Measurements from ENCODE around the gene CCSER1.
A peak's percentile ranks its signal among the peaks of the same experiment; 100 is the strongest.

The CCSER1 gene

DNA sequence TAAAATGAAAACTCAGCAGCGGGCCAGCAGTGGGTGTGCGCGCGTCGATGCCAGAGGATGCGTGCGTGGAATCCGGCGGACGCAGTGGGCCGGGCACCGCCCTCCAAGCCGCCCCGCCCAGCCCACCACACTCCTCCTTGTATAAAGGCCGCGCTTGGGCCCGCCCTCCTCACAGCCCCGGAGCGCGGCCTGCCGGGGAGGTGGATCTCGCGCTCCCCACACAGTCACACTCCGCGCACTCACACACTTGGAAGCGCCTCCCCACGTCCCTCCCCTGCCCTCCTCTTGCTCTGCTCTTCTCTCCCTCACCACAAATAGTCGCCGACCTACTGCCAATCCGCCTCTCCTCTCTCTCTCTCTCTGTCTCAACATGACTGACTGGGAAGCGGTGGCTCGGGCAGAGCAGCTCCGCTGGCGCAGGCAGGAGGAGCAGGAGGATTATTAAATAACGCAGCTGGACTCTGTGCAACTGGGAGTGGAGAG is at the start of gene CCSER1:
Gene CCSER1, plus strand, starts transcription at position 172 of the 483 bp plus-strand sequence.
- DNase-seq: peak; percentile 82 to 95

DNA sequence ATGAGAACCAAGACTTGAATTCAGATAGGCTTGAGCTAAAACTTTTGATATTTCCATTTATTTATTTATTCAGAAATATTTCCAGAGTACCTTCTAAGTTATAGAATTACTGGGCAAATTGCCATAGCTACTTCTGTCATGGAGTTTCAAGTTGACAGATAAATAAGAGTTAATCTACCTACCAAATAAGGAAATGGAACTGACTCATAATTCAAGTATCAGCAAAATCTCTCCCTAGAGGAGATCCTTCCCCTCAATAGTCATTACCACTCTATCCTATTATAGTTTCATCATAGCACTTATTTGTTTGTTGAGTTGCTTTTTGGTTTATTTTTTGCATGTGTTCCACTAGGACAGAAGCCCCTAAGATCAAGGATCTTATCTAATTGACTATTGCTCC is 48.8 kb upstream of the CCSER1 start:
- no peak for DNase-seq

DNA sequence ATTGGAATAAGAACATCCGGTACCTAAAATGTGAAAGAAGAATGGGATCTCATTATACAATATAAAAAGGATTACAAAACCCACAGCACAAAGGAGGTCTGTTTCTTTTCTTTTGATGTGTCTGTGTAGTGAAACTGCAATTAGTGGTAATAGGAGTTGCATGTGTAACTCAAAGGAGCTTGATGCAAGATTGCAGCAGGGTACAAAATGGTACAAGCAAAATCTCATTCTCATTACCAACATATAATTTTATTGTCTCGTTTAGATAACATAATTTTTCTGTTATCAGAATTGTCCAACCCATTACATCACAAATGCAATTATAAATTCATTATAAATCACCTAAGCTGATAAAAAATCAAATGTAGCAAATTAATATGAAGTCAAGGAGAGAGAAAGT is 47.1 kb upstream of the CCSER1 start:
- DNase-seq: no peak

DNA sequence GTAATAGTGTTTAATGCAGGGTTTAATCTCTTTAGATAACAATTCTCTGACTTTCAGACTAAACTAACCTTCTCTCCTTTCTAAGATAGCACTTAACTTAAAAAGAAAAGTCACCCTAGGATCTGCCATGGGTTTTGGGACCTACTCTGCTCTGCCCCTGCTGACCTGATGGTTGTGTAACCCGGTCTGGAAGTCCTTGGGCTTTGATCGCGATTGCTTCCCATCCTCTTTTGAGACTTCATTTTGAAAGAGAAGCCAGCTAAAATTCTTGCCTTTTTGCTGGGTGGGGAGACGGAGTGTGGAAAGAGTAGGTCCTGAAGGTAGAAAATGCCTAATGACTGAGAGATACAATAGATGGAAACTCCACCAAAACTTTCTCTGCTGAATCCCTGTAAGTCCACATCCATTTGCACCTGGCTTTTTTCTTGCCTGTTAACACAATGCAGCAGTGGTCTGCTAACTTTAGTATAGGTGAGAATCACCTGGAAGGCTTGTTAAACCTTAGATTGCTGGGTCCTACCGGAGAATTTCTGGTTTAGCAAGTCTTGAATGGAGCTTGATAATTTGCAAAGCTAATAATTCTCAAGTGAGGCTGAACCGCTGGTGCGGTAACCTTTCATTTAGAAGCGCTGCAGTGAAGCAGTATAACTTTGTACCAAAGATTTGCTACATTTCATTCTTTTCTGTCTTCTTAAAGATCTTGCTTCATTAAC is 45.6 kb upstream of the CCSER1 start:
- DNase-seq: no peak

DNA sequence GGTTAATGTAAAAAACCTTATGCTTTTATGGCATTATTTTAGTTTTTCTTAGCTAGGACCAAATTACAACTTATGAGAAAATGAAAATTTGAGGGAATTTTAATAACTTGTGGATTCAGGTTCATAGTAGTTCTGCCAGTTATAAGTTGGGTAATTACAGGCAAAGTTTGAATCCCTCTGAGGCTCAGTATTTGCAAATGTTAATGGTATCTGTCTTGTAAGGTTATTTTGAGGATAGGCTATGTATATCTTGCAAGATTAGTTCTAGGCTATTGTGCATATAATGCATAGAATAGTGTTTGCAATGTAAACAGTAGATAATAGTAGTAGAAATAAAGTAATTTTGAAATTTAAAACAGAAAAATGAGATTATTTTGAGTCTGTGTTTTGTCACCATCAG is 44.7 kb upstream of the CCSER1 start:
- no peak for DNase-seq

DNA sequence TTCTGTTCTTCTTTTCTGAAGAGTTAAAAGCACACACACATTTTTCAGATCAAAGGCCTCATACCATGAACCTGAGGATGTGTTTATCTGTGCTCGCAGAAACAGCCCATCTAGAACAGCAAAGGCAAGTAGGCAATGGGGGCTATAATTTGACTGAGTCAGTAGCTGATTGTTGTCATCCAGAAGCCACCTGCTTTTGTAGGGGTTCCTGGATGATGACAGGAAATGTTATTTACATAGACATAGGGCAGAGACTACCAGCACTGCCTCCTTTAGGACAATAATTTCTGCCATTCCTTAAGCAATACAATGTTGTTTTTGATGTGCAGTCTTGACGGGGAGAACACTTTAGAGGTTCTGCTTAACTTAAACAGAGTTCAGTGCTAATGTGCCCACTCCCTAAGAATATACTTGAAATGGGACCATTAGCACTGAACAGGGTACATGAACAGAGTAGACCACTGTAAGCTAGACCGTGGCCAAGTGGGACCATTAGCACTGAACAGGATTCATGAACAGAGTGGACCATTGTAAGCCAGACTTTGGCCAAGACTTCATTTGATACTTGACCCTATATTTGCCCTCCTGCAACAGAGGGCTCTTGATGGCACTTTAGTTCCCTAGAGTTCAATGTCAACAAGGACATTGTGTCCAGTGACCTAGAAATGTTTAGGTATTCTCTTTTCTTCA is 42.8 kb upstream of the CCSER1 start:
- DNase-seq: no peak

DNA sequence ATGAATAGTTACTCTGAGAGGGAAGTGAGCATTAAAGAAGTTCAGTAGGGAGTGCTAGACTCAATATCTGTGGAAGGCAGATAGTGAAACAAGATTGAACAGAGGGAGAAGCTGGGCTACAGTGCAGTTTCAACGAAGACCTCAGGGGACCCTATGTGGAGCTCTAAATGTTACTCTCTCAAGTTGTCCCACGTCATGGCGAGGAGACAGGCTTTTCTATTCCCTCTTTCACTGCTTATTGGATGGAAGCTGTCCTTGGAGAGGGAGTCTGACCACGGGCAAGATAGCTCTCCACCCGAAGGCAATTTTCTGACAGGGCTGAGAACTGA is 42.3 kb upstream of the CCSER1 start:
- no peak for DNase-seq

DNA sequence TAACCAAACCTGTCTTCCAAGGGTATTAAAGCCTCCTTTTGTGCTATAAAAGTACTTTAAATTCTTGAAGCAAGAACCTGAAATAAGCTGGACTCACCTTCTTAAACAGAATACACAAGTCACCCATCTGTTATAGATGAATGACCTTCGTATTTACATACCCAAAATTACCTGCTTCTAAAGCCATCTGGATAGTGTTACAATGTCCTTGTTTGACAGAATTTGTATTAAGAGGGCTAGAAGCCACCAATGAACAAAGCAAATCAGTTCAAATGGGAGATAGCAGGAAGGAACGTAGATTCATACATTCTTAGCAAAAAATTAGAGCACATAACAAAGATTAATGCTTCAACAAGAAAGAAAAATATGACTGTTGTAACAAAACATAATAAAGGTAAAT is 33.7 kb upstream of the CCSER1 start:
- no peak for DNase-seq

DNA sequence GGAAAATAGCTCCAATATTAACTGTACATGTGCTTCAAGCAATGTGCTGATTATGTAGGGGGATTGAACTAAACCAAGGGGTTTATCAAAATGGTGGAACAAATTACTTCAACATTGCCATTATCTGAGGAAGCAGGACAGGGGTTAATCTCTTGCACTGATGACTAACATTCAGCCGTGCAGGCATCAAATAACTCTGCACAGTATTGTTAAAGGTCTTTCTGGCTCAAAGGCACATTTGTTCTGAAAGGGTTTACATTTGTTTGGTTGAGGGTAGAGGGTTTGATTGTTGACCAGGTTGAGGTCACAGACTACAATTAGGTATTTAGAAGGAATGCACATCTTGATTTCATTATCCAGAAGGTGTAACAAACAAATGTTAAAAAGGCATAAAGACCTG is 32.2 kb upstream of the CCSER1 start:
- no peak for DNase-seq

DNA sequence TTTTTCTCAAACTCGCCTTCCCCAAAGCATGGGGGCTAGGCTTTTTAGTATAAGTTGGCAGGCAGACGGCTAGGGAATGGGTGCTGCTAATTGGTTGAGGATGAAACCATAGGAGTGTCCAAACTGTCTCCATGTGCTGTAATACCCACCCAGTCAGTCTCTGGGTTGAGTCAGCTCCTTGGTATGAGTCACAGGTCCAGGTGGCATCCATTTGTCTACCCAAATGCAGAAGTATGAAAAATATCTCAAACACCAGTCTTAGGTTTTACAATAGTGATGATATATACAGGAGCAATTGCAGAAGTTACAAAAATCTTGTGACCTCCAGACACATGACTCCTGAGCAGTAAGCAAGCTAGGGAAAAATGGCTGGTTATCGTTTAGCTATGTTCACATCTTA is 27.4 kb upstream of the CCSER1 start:
- DNase-seq: no peak

DNA sequence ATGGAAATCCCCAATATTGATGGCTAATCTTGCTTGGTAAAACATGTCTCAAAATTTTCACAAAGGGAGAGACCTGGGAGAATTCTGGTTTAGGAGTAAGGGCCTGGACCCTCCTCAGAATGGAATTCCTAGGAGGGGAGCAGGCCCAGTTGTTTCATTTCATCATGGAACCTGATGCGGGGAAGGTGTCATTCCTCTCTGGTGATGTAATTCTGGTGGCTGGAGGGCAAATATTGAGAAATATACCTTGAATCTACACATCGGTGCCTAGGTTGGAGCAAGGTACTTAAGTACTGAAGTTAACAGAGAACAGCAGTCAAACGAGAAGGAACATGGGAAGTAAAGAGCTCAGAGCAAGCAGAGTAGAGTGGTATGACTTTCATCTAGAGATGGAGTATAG is 23.2 kb upstream of the CCSER1 start:
- no peak for DNase-seq

DNA sequence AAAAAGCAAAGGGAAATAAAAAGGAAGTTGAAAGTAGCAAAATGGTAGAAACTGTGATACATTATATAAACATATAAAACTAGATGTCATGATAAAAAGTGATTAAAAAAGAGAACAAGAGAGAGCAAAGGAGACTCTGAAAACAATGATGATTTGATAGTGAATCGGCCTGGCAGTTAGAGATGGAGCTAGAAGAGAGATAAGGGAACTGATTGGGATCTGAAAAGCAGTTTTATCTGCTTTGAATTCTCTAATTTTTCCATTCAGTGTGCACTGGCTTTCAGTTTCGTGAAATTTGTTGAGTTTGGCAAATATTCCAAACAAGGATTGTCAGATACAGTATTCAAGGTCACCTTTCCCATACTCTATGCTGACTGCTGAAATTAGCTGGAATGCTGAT is 21.9 kb upstream of the CCSER1 start:
- DNase-seq: no peak

DNA sequence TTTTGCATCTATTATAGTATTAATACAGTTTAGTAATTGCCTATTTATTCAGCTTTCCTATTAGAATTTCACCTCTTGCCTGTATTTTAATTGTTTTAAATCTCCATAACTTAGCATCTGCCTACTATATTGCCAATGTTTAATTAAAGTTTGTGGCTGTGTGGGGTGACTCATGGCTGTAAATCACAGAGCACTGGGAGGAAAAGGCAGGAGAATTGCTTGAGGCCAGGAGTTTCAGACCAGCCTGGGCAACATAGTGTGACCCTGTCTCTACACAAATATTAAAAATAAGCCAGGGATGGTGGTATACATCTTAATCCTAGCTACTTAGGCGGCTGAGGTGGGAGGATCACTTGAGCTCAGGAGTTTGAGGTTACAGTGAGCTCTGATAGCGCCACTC is 14.5 kb upstream of the CCSER1 start:
- DNase-seq: no peak

DNA sequence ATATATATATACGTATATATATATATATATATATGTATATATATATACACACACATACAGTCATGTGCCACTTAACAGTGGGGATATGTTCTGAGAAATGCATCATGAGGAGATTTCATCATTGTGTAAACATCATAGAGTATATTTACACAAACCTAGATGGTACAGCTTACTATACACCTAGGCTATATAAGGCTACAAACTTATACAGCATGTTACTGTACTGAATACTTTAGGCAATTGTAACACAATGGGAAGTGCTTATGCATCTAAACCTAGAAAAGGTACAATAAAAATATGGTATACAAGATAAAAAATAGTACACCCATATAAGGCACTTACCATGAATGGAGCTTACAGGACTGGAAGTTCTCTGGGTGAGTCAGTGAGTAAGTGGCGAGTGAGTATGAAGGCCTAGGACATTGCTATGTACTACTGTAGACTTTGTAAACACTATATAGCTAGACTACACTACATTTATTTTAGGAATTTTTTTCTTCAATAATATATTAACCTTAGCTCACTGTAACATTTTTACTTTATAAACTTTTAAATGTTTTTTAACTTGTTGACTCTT is 13.2 kb upstream of the CCSER1 start:
- no peak for DNase-seq

DNA sequence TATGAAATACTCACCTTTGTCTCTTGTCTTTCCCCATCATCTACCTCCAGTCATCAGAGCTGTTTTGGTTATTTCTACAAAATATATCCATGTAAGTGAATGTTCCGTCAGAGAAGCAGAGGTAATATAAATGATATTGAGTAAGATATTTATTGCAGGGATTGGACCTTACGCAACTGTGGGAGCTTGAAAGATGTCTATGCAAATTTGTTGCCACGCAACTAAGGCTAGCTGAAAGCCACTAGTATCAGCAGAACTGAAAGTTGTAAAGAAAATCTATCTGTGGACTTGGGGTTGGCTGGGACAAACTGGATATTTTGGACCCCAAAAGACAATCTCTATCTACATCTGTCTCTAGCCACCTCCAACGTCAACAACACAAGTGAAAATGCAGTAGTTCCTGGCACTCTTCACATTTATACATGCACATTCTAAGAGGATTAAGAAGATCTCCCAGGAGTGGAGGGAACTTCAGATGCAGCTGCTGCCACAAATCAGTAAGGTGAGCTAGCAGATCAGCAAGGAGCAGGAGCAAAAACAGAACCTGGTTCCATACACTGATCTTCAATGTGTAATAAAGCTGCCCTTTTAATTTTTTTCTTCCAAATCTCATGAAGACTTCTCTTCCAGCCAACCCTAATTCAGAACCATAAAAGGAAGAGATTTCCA is 8.5 kb upstream of the CCSER1 start:
- no peak for DNase-seq

DNA sequence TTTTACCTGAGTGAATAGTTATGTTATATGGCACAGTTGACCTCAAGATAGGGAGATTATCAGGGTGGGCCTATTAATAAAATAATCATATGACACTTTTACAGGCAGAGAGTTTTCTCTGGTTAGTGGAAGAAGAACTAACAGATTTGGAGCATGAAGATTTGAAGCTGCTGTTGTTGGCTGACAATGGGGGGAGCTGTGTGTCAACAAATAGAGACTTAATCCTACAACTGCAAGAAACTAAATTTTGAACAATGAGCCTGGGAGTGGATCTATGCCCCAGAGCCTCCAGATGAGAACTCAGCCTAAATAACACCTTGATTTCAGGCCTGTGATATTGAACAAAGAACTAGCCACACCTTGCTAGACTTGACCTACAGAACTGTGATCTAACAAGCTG is 7.2 kb upstream of the CCSER1 start:
- peak in 1 of 2 experiments; percentile 27 for DNase-seq

DNA sequence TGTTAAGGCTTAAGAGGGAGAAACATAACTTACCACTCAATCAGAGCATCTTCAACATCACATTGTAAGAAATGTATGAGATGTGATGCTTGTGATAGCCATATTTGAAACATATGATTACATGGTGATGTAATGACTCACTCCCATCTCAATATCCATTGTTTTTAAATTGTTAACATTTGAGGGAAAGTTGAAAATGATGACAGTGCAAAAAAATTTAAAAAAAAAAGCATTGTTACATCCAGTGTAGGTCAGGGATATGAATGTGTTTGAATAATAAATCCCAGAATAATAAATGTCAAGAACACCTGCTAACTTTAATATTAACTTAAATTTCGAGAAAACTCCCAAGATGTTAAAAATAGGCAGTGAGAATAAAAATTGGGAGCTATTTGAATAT is 6.4 kb upstream of the CCSER1 start:
- no peak for DNase-seq

DNA sequence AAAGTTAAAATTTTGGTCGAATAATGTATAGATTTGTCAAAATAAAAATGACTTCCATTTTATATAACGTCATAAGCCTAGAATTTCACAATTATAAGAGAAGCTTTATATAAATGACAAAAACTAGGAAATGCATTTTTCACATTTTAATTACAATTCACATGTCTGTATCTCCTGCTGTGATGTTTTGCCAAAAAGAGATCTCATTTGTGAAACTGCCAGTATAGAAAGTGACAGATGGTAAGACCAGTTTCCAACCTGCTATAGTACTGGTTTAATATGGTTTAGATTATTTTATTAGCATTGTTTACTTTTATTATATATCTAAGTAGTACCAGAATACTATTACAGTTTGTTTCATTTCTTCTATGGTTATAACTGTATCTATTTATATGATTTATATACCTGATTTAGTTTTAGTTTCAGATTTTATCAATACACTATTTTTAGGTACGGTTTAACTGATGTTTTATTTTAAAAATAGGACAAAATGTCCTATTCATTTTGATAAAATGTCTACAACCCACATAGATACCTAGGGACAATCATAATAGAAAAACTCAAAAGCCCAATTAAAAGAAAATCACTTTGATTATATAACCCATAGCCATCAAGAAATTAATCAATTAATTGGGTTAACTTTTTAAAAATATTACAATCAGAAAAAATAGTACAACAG is 5.4 kb upstream of the CCSER1 start:
- DNase-seq: peak; percentile 42 to 78

DNA sequence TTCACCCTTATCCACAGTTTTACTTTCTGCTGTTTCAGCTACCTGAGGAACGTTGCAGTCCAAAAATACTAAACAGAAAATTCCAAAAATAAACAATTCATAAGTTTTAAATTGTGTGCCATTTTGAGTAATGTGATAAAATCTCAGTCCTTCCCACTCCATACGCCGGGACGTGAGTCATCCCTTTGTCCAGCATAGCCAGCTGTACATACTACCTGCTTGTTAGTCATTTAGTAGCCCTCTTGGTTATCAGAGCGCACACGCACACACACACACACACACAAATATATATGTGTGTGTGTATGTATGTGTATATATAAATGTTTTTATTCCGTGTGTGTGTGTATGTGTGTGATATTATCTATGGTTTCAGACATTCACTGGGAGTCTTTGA is 4.8 kb upstream of the CCSER1 start:
- DNase-seq: peak in 1 of 2 experiments; percentile 55

DNA sequence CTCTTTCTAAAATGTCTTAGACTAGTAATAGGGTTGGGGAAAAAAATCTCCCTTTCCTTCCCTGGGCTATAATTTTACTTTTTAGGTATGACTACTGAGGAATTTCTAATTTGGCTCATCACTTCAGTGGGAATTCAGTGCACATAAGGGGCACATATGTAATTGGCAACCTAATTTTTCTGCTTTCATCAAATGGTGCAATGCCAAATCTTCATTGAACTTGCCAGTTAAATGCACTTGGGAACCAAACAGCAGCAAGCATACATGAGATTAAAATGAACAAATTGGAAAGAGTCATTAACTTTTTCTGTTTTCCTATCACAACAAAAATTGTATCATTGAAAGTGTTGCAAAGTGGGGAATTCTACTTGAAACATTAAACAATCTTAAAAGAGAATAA is 2.9 kb upstream of the CCSER1 start:
- DNase-seq: peak; percentile 52 to 86

DNA sequence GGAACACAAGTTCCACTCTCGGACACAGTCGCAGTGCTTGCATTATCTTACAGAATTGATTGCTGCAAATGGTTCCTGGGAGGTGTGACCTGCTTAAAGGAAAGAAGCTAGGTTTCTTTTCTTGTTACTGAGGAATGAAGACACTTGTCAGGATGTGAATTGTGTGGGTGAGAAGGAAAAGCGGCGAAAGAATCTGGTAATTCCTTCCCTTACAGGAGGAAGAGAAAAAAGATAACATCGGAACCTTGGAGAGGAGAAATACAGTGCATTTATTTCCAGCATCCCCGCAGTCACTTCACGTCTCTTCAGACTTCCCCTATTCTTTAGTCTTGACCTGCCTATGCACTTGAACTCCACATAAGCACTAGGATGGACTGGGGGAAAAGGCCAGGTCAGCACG is 389 bp upstream of the CCSER1 start:
- no peak for DNase-seq

DNA sequence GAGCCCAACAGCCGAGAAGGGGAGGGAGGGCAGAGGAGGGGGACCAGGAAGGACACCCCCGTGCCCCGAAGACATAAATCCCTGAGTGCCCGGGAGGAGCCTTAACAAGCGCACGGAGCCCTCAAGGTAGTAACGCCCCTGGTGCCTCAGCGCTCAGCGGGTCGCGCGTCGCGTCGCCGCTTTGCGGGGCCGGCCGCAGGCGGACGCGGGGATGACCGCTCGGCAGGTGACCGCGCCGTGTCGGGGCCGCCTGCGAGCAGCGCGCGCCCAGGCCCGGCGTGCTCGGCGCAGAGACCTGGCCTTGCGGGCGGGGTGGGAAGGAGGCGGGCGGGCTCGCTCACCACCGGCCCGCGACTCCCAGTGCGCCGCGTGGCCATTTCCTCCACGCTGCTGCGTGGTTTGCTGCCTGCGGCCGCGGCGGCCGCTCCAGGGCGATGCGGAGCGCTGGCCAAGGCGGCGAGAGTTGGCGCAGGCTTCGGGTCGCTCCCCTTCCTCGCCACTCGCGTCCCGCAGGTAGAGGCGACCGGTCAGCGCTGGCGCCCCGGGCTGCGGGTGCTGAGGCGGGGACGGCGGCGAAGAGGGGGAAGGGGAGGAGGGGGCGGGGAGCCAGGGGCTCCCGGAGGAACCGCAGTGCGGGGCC is 632 bp downstream of the CCSER1 start:
- peak in 1 of 2 experiments; percentile 66 for DNase-seq
